IMR-90 (cell line): ENCODE measurements around the gene CSRP2. TPM values are rescaled to one million over a fixed set of nuclear protein-coding genes. Genes with fewer than 3 reads are reported as not detected.

ENCODE experiments used
- ATAC-seq: fragments of 200-7000 bp; cut with Tn5 transposase; 2 replicates; pipeline ENCODE4 v1.9.1; 2020; ENCODE audit warnings: low read depth, mild to moderate bottlenecking, moderate library complexity
- BruUV-seq: library from RNA; stranded (reverse); fragments of 400-500 nt; replicated peaks from 2 replicates; lab custom pipeline; 2021; lab: Mats Ljungman, UMichigan
- CTCF ChIA-PET: fragments of 300-600 bp; formaldehyde crosslinking; extraction: SDS; loops from one replicate; lab custom pipeline; 2021; ENCODE audit warnings: antibody characterized with exemption; lab: Yijun Ruan, JAX
- POLR2A ChIA-PET: fragments of 300-600 bp; sonication (Branson Sonifier 250); formaldehyde crosslinking; loops from one replicate; lab custom pipeline; 2022; ENCODE audit warnings: antibody characterized with exemption; ENCODE audit not compliant: unreplicated experiment; lab: Charles Lee
- DNase-seq: peaks from one replicate; pipeline ENCODE4 v3.0.0; 2013
- H2AFZ ChIP-seq: replicated peaks from 2 replicates; pipeline ENCODE3; 2013; ENCODE audit warnings: low read length, mild to moderate bottlenecking; ENCODE audit not compliant: poor library complexity
- H2AK5ac ChIP-seq: 2 replicates; pipeline ENCODE4 v1.6.1; 2013; ENCODE audit warnings: low read depth, low read length, inconsistent platforms
- H2AK9ac ChIP-seq: replicated peaks from 2 replicates; pipeline ENCODE3; 2013; ENCODE audit warnings: mild to moderate bottlenecking, low read depth, low read length, moderate library complexity; ENCODE audit not compliant: poor library complexity
- H2BK120ac ChIP-seq: 2 replicates; pipeline ENCODE4 v1.6.1; 2013; ENCODE audit warnings: low read depth, low read length, inconsistent platforms
- H2BK15ac ChIP-seq: 3 replicates; pipeline ENCODE4 v1.6.1; 2013; ENCODE audit warnings: low read depth, low read length, inconsistent platforms
- H2BK20ac ChIP-seq: 2 replicates; pipeline ENCODE4 v1.6.1; 2013; ENCODE audit warnings: low read depth, mild to moderate bottlenecking, inconsistent platforms, low read length, moderate library complexity
- H2BK5ac ChIP-seq: 2 replicates; pipeline ENCODE4 v1.6.1; 2013; ENCODE audit warnings: mild to moderate bottlenecking, low read depth, low read length, inconsistent platforms; ENCODE audit not compliant: poor library complexity, severe bottlenecking
- H3K14ac ChIP-seq: replicated peaks from 2 replicates; pipeline ENCODE4 v1.6.1; 2013; ENCODE audit warnings: low read depth, low read length, inconsistent platforms
- H3K18ac ChIP-seq: 2 replicates; pipeline ENCODE4 v1.6.1; 2013; ENCODE audit warnings: low read depth, low read length, control low read depth
- H3K23ac ChIP-seq: 2 replicates; pipeline ENCODE4 v1.6.1; 2013; ENCODE audit warnings: low read depth, low read length, inconsistent platforms
- H3K27ac ChIP-seq: 2 replicates; pipeline ENCODE4 v1.5.1; 2013; ENCODE audit warnings: mild to moderate bottlenecking, control low read depth, low read length; ENCODE audit not compliant: insufficient read depth
- H3K27me3 ChIP-seq: 2 replicates; pipeline ENCODE4 v1.6.1; 2013; ENCODE audit warnings: low read length; ENCODE audit not compliant: control insufficient read depth, insufficient read depth
- H3K36me3 ChIP-seq: 2 replicates; pipeline ENCODE4 v1.6.1; 2013; ENCODE audit warnings: low read length, mixed read lengths; ENCODE audit not compliant: control insufficient read depth, insufficient read depth
- H3K4ac ChIP-seq: 2 replicates; pipeline ENCODE4 v1.6.1; 2013; ENCODE audit warnings: low read depth, low read length, inconsistent platforms
- H3K4me1 ChIP-seq: 2 replicates; pipeline ENCODE4 v1.6.1; 2013; ENCODE audit warnings: low read length, mixed read lengths; ENCODE audit not compliant: control insufficient read depth, insufficient read depth
- H3K4me2 ChIP-seq: 2 replicates; pipeline ENCODE4 v1.6.1; 2013; ENCODE audit warnings: low read depth, mild to moderate bottlenecking, control low read depth, low read length, moderate library complexity
- H3K4me3 ChIP-seq: 2 replicates; pipeline ENCODE4 v1.5.1; 2013; ENCODE audit warnings: low read depth, mild to moderate bottlenecking, control low read depth, low read length, moderate library complexity; ENCODE audit not compliant: insufficient read depth
- H3K56ac ChIP-seq: 2 replicates; pipeline ENCODE4 v1.6.1; 2013; ENCODE audit warnings: low read length, inconsistent platforms; ENCODE audit not compliant: insufficient read depth; ENCODE audit errors: extremely low read depth
- H3K79me1 ChIP-seq, 2 experiments: 2 replicates each; pipeline ENCODE4 v1.6.1; 2013; ENCODE audit warnings: low read length in 2 of 2, inconsistent platforms in 1 of 2, low read depth in 1 of 2
- H3K9ac ChIP-seq: 2 replicates; pipeline ENCODE4 v1.6.1; 2013; ENCODE audit warnings: low read depth, low read length, control low read depth
- H3K9me1 ChIP-seq: 2 replicates; pipeline ENCODE4 v1.6.1; 2013; ENCODE audit warnings: low read length, inconsistent platforms; ENCODE audit not compliant: insufficient read depth
- H3K9me3 ChIP-seq: 2 replicates; pipeline ENCODE4 v1.6.1; 2013; ENCODE audit warnings: low read length; ENCODE audit not compliant: control insufficient read depth, insufficient read depth
- H4K20me1 ChIP-seq: 2 replicates; pipeline ENCODE4 v1.6.1; 2013; ENCODE audit warnings: low read length, inconsistent platforms; ENCODE audit not compliant: insufficient read depth
- H4K5ac ChIP-seq: 2 replicates; pipeline ENCODE4 v1.6.1; 2013; ENCODE audit warnings: mild to moderate bottlenecking, low read depth, low read length, control low read depth
- H4K8ac ChIP-seq, 2 experiments: 2 replicates each; pipeline ENCODE4 v1.6.1; 2013; ENCODE audit warnings: low read depth in 2 of 2, low read length in 2 of 2, control low read depth in 1 of 2, inconsistent platforms in 1 of 2
- H4K91ac ChIP-seq: 2 replicates; pipeline ENCODE4 v1.6.1; 2013; ENCODE audit warnings: low read depth, low read length, inconsistent platforms; ENCODE audit not compliant: insufficient read depth
- CHD1 ChIP-seq: IDR thresholded peaks from 2 replicates; pipeline ENCODE4 v1.6.1; 2012; ENCODE audit warnings: low read depth, low read length, improper control_type of control experiment
- CTCF ChIP-seq: conservative IDR thresholded peaks from 2 replicates; pipeline ENCODE4 v1.5.1; 2012; ENCODE audit warnings: mild to moderate bottlenecking, low read depth, low read length, improper control_type of control experiment
- ELK1 ChIP-seq: fragments of 150-350 bp; IDR thresholded peaks from 2 replicates; pipeline ENCODE4 v1.6.1; 2016; ENCODE audit warnings: low read depth, mild to moderate bottlenecking, low read length, moderate library complexity, borderline replicate concordance
- MAFK ChIP-seq: IDR thresholded peaks from 2 replicates; pipeline ENCODE4 v1.6.1; 2012; ENCODE audit warnings: low read depth, low read length, improper control_type of control experiment
- MXI1 ChIP-seq: IDR thresholded peaks from 2 replicates; pipeline ENCODE4 v1.6.1; 2012; ENCODE audit warnings: low read depth, mild to moderate bottlenecking, low read length, moderate library complexity, borderline replicate concordance
- NFE2L2 ChIP-seq: fragments of 150-350 bp; IDR thresholded peaks from 2 replicates; pipeline ENCODE4 v1.6.1; 2016; ENCODE audit warnings: low read depth, mild to moderate bottlenecking, low read length
- RFX5 ChIP-seq: IDR thresholded peaks from 2 replicates; pipeline ENCODE4 v1.8.0; 2012; ENCODE audit warnings: low read depth, mild to moderate bottlenecking, low read length, moderate library complexity
- SMC3 ChIP-seq: fragments of 150-350 bp; IDR thresholded peaks from 2 replicates; pipeline ENCODE4 v1.6.1; 2016; ENCODE audit warnings: low read depth, mild to moderate bottlenecking, antibody characterized with exemption, low read length, moderate library complexity
- WGBS, 2 experiments: methylation state at CpG; one replicate each; pipeline versions ENCODE4 v1.1.5 to v1.1.7; 2013; ENCODE audit warnings: missing lambda C conversion rate in 2 of 2; ENCODE audit not compliant: insufficient read length in 1 of 2; ENCODE audit errors: extremely low coverage in 2 of 2; 5-methylcytosine and 5-hydroxymethylcytosine counted together
- dilution Hi-C: fragments of 300-500 bp; cut with HindIII; formaldehyde crosslinking; loops from one replicate; pipeline ENCODE4 v1.14.3; 2018; ENCODE audit warnings: low sequenced_read_pairs; ENCODE audit not compliant: unreplicated experiment
- in situ Hi-C: fragments of 300-500 bp; cut with MboI; formaldehyde crosslinking; loops from 3 replicates; pipeline ENCODE4 v1.14.3; 2019; ENCODE audit warnings: low sequenced_read_pairs, inconsistent platforms, mixed read lengths
- intact Hi-C: fragments of 100-400 bp; cut with micrococcal nuclease; formaldehyde crosslinking; loops from 2 replicates; pipeline ENCODE4 v1.10.0; 2022
- polyA plus RNA-seq, 3 experiments: library from polyadenylated mRNA; depleted of rRNA; stranded (reverse); fragments of >200 nt; gene quantifications; 2 replicates each; pipeline ENCODE4 v1.2.3, GENCODE V29; 2012; ENCODE audit warnings: low replicate concordance in 1 of 3
- total RNA-seq: library from RNA; depleted of rRNA; stranded (reverse); fragments of >200 nt; gene quantifications from 2 replicates; pipeline ENCODE4 v1.2.3, GENCODE V29; 2012

The CSRP2 gene
- total and polyA plus RNA-seq, 2 of the 4 experiments (the other 2 are of a cell fraction): 156 to 179 TPM

- H4K5ac ChIP-seq: no peak overlapping the region
- no peak for TF ChIP-seq SMC3
- no peak for TF ChIP-seq NFE2L2
- no peak for TF ChIP-seq CTCF
- TF ChIP-seq CHD1: no peak
- TF ChIP-seq MAFK: no peak
- TF ChIP-seq MXI1: no peak
- no peak for TF ChIP-seq ELK1
- no peak for TF ChIP-seq RFX5
- H2AFZ ChIP-seq: no peak overlapping the region
- in situ Hi-C loops: no loop called here
- CTCF ChIA-PET: no interaction called here
- WGBS, 2 experiments: 86% methylated on average over 1 of the region's 6 CpGs; no CpG with 5 or more reads in 1 of the 2 experiments
- H3K14ac ChIP-seq: no peak overlapping the region
- no peak overlapping the region for H2BK120ac ChIP-seq
- no peak overlapping the region for H4K91ac ChIP-seq
- no peaks in the 10 kb centered on the region for H3K36me3 ChIP-seq
- H3K79me1 ChIP-seq: no peaks in the 10 kb centered on the region
- H3K4me2 ChIP-seq: no peak overlapping the region
- no peak overlapping the region for H2AK5ac ChIP-seq
- POLR2A ChIA-PET: interaction anchor here (0.6 kb wide), 1 partner anchor 9 kb away, joined by 3 read pairs; no protein-coding TSS in a partner anchor
- H3K27ac ChIP-seq: no peak overlapping the region
- no peak overlapping the region for H2BK20ac ChIP-seq
- intact Hi-C loops: no loop called here
- H3K23ac ChIP-seq: no peak overlapping the region
- H3K18ac ChIP-seq: no peak overlapping the region
- H3K9ac ChIP-seq: no peak overlapping the region
- no peak overlapping the region for H2AK9ac ChIP-seq
- H3K56ac ChIP-seq: no peak overlapping the region
- no peaks in the 10 kb centered on the region for H3K9me1 ChIP-seq
- H2BK15ac ChIP-seq: no peak overlapping the region
- no peak for ATAC-seq
- no TSS peak for BruUV-seq
- peaks cover 2% of the 10 kb centered on the region; the same call in 1 of the 2 replicates for H3K9me3 ChIP-seq
- H3K4ac ChIP-seq: no peak overlapping the region
- H3K4me1 ChIP-seq: no peaks in the 10 kb centered on the region
- no peak overlapping the region for H3K4me3 ChIP-seq
- dilution Hi-C loops: no loop called here
- H4K20me1 ChIP-seq: no peaks in the 10 kb centered on the region
- no peak overlapping the region for H2BK5ac ChIP-seq
- DNase-seq: no peak
- H3K27me3 ChIP-seq: no peaks in the 10 kb centered on the region
- no peak overlapping the region for H4K8ac ChIP-seq
These were observed 29.6 kb upstream of the CSRP2 start for GRCh38 chr12:76908303-76909017.
